Lower leg skin (tissue), 4 donors: ENCODE results near the gene MGAT4A. TPM values are rescaled to one million over a fixed set of nuclear protein-coding genes. Genes with fewer than 3 reads are reported as not detected.

Experiments used
- DNase-seq, 2 donors: peaks; one replicate each; pipeline ENCODE4 v3.0.0-alpha.2; 2019; ENCODE audit warnings: low spot score in 2 of 2
- H3K4me3 ChIP-seq: fragments of 200-600 bp; sonication (generic); 2 replicates; pipeline ENCODE4 v1.5.1; 2017; ENCODE audit warnings: mild to moderate bottlenecking, low read depth; ENCODE audit not compliant: poor library complexity, severe bottlenecking
- POLR2A ChIP-seq, 2 donors: fragments of 450-650 bp; IDR thresholded peaks; one replicate each; pipeline ENCODE4 v1.6.1; 2016 to 2017; ENCODE audit warnings: antibody characterized with exemption in 2 of 2, mild to moderate bottlenecking in 1 of 2, moderate library complexity in 1 of 2
- WGBS, 2 donors: methylation state at CpG; one replicate each; pipeline ENCODE4 v1.1.5; 2018; 5-methylcytosine and 5-hydroxymethylcytosine counted together
- intact Hi-C: fragments of 100-400 bp; cut with DNase I; formaldehyde crosslinking; loops from one replicate; pipeline ENCODE4 v1.15.0; 2023; ENCODE audit warnings: low total_unique reads
- total RNA-seq, 4 donors: library from RNA; depleted of rRNA; stranded (reverse); fragments of >200 nt; gene quantifications; one replicate each; pipeline ENCODE4 v1.1.0, GENCODE V29; 2016
- TF ChIP-seq, protein P1 (sequence below), 3 donors: fragments of 450-650 bp; IDR thresholded peaks; one replicate each; pipeline ENCODE4 v1.5.1; 2016; ENCODE audit warnings: antibody characterized with exemption in 3 of 3, mild to moderate bottlenecking in 3 of 3, moderate library complexity in 2 of 3

Gene MGAT4A
- total RNA-seq, 4 donors from 2014 or later, result 7.3 to 24.9 (median 14.2) TPM

DNA sequence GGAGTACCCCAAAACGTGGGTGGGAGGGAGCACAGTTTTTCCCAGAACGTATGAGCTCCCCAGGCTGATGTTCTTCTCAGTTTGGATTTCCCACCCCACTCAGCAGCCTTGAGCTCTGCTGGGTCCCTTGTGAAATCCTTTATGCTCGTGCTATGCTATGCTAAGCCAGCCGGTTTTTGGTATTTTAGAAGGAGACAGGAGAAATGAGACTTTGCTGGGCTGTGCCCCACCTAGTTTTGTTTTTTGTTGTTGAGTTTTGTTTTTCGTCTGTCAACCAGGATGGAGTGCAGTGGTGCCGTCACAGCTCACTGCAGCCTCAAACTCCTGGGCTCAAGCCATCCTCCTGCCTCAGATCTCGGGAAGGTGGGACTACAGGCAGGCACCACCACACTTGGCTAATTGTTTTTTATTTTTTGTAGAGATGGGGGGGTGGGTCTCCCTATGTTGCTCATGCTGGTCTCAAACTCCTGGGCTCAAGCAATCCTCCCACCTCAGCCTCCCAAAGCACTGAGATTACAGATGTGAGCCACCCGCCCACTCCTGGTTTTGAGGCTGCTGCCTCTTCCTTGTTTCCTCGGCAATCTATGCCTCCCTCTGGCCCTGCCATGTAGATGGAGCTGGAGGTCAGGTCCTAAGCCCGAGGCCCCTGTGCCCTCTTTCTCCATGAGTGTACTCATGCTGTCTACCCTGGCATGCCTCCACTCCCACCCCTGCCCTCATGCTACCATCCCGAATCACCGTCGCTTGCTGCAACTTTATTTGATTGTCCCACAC lies 17.5 kb upstream of the MGAT4A start:
- H3K4me3 ChIP-seq, result no peak overlapping the region
- TF ChIP-seq POLR2A (IDR thresholded peaks at IDR 0.05), result no peak
- TF ChIP-seq, protein P1, sequence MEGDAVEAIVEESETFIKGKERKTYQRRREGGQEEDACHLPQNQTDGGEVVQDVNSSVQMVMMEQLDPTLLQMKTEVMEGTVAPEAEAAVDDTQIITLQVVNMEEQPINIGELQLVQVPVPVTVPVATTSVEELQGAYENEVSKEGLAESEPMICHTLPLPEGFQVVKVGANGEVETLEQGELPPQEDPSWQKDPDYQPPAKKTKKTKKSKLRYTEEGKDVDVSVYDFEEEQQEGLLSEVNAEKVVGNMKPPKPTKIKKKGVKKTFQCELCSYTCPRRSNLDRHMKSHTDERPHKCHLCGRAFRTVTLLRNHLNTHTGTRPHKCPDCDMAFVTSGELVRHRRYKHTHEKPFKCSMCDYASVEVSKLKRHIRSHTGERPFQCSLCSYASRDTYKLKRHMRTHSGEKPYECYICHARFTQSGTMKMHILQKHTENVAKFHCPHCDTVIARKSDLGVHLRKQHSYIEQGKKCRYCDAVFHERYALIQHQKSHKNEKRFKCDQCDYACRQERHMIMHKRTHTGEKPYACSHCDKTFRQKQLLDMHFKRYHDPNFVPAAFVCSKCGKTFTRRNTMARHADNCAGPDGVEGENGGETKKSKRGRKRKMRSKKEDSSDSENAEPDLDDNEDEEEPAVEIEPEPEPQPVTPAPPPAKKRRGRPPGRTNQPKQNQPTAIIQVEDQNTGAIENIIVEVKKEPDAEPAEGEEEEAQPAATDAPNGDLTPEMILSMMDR (IDR thresholded peaks at IDR 0.05), result no peak
- 69 to 79% methylated on average over 13 of the region's 13 CpGs for WGBS, 2 donors
- no peak for DNase-seq
- intact Hi-C loops, result no loop called here

DNA sequence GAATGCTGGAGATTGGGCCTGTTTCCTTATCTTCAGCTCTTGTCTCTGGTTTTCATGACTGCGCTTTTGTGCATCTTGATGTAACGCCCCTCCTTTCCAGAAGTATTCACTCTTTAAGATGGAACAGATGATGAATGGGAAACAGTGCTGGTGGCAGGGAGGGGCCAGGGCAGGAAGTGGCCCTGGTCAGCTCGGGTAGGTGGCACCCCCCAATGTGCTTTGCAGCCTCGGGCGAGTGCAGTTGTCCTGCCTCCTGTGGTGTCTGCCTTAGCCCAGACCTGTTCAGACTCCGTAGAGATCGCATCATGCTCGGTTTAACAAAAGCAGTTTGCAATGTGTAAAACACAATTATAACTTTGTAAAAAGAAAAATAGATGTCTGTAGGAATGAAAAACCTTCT lies 17.0 kb upstream of the MGAT4A start:
- 67% methylated on average over 8 of the region's 8 CpGs for whole genome bisulfite sequencing, 2 donors
- intact Hi-C loops, result no loop called here

DNA sequence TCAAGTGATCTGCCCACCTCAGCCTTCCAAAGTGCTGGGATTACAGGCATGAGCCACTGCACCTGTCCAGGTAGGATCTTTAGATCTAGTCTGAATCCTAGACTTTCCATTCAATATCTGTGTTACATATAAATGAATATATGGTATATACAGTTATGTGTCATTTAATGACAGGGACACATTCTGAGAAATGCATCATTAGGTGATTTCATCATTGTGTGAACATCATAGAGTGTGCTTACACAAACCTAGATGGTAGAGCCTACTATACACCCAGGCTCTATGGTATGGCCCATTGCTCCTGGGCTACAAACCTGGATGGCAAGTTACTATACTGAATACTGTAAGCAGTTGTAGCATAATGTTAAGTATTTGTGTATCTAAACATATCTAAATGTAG lies 15.5 kb upstream of the MGAT4A start:
- intact Hi-C loops, result no loop called here

More for the DNA sequence above, 17.0 kb upstream of the MGAT4A start:
- H3K4me3 ChIP-seq, result no peak overlapping the region
- no peak for DNase-seq
- no peak for TF ChIP-seq POLR2A (IDR thresholded peaks at IDR 0.05)
- TF ChIP-seq, protein P1 (IDR thresholded peaks at IDR 0.05), result no peak

GRCh38 chr2:98744595-98744994 lies 13.7 kb upstream of the MGAT4A start:
- intact Hi-C loops, result no loop called here
- no peak overlapping the region for H3K4me3 ChIP-seq
- TF ChIP-seq, protein P1 (IDR thresholded peaks at IDR 0.05), result no peak
- no peak for TF ChIP-seq POLR2A (IDR thresholded peaks at IDR 0.05)
- no peak for DNase-seq
- 84 to 89% methylated on average over 5 of the region's 5 CpGs for WGBS, 2 donors

More for the DNA sequence above, 15.5 kb upstream of the MGAT4A start:
- DNase-seq, result no peak
- no peak overlapping the region for H3K4me3 ChIP-seq
- TF ChIP-seq POLR2A (IDR thresholded peaks at IDR 0.05), result no peak
- TF ChIP-seq, protein P1 (IDR thresholded peaks at IDR 0.05), result no peak

GRCh38 chr2:98743835-98744234 lies 12.9 kb upstream of the MGAT4A start:
- H3K4me3 ChIP-seq, result no peak overlapping the region
- TF ChIP-seq, protein P1 (IDR thresholded peaks at IDR 0.05), result no peak
- TF ChIP-seq POLR2A (IDR thresholded peaks at IDR 0.05), result no peak
- no peak for DNase-seq
- intact Hi-C loops, result no loop called here
- 85 to 100% methylated on average over 1 of the region's 1 CpG for WGBS, 2 donors

DNA sequence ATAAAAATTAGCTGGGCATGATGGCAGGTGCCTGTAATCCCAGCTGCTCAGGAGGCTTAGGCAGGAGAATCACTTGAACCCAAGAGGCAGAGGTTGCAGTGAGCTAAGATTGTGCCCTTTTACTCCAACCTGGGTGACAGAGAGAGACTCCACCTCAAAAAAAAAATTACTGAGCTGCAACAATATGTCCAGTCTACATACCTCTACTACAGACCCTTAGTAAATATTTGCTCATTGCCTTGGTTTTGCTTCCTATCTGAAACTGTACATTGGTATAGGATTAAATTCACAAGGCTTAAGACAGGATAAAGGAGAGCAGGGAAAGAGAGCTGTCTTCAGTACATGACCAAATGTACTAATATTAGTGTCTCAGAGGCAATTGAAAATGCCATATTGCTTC lies 8.1 kb upstream of the MGAT4A start:
- DNase-seq, result no peak
- intact Hi-C loops, result no loop called here
- no peak for TF ChIP-seq POLR2A (IDR thresholded peaks at IDR 0.05)
- TF ChIP-seq, protein P1 (IDR thresholded peaks at IDR 0.05), result no peak

More for the DNA sequence above, 8.1 kb upstream of the MGAT4A start:
- H3K4me3 ChIP-seq, result no peak overlapping the region
